CD4-positive, alpha-beta T cell treated with Interleukin-12 subunit alpha and Interleukin-12 subunit beta, for 1 hour (primary cell): Measurements from ENCODE around the gene LIPH.

ENCODE experiments used
- DNase-seq: peaks from one replicate; pipeline ENCODE4 v3.0.0-alpha.2; 2020

Gene LIPH

GRCh38 chr3:185539934-185540333 is 12.5 kb downstream of the LIPH start:
- DNase-seq = no peak

GRCh38 chr3:185537369-185537970 is 14.9 kb downstream of the LIPH start:
- peak; percentile 18 for DNase-seq

DNA sequence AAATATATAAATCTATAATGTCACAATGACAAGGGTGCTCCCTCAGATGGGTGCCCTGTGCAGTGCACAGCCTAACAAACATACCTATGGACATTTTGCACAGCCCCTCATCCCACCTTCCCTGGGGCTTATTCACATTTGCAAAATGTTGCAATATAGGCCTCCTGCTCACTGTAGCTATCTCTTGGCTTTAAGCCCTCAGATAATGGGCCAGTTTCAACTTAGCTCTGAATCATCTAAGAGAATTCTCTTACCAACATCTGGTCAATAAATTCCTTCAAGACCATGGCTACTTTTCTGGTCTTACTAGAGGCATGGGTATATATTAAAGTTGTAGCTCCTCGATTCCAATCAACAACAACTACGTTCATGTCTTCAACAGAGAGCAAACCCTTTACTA is 17.9 kb downstream of the LIPH start:
- DNase-seq = no peak

- no peak for DNase-seq
Measured at GRCh38 chr3:185532901-185533300, 19.5 kb downstream of the LIPH start.

DNA sequence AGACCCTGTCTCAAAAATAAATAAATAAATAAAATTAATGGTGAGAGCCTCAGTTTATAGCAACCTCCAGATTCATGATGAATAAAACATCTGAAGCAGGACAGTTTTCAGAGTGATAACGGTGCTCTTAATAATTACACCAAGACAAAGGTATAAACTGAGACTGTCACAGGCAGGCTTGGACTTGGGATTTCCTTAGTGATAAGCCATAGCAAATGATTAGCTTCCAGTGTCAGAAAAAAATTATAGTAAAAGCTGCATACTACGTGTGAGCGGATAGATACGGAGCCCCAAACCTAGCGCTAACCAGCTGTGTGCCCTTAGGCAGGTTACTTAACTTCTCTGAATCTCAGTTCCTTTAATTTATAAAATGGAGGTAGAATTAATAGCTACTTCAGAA is 21.5 kb downstream of the LIPH start:
- DNase-seq = no peak

DNA sequence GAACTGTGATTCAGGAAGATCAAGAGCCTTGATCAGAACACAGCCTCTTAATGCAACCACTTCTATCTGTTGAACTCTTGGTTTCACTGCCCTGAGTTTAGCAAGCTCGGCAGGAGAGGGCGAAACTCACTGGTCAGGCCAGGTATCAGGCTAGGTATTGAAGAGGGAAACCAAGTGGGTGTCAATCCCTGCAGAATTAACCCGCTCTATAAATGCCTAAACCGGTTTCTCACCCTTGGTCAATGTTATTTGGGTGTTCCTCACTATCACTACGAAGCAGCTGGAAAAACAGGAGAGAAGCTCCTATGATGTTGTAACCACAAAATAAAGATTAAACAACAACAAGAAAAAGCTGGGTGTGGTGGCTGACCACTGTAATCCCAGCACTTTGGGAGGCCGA is 23.9 kb downstream of the LIPH start:
- DNase-seq = no peak

GRCh38 chr3:185527364-185527763 is 25.0 kb downstream of the LIPH start:
- DNase-seq = no peak

GRCh38 chr3:185526349-185526951 is 25.9 kb downstream of the LIPH start:
- no peak for DNase-seq

DNA sequence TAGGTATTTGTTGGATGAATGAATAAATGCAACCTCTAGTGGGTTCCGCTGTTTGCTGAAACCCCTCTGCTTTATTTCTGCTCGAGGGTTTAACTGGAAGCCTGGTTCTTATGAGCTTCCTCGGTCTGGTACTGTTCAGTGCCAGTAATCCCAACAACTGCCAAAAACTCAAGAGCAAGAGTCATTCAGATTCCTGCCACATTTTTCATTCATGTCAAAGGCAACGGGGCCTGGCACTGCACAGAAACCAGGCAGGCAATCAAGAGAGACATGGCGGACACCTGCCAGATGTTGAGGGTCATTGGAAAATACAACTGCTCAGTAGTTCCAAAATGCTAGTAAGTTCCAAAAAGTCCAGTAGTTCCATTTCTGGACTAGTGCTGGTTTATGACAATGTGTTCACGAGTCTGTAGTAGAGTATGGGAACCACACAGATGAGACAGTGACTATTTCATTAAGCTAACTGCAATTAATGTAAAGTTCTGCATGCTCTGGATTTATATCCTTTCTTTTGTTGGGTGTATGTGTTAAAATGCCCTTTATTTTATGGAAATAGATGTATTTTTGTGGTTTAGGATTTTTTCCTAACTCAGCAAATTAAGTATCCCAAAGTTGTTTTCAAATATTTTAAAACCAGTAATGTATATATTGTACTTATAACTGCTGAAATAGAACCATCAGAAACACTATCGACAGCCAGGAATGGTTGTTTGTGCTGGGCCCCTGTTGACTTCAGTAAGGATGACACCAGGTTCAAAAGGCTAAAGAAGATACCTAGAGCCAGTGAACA is 30.8 kb downstream of the LIPH start:
- DNase-seq = no peak

GRCh38 chr3:185519021-185519420 is 33.4 kb downstream of the LIPH start:
- no peak for DNase-seq

DNA sequence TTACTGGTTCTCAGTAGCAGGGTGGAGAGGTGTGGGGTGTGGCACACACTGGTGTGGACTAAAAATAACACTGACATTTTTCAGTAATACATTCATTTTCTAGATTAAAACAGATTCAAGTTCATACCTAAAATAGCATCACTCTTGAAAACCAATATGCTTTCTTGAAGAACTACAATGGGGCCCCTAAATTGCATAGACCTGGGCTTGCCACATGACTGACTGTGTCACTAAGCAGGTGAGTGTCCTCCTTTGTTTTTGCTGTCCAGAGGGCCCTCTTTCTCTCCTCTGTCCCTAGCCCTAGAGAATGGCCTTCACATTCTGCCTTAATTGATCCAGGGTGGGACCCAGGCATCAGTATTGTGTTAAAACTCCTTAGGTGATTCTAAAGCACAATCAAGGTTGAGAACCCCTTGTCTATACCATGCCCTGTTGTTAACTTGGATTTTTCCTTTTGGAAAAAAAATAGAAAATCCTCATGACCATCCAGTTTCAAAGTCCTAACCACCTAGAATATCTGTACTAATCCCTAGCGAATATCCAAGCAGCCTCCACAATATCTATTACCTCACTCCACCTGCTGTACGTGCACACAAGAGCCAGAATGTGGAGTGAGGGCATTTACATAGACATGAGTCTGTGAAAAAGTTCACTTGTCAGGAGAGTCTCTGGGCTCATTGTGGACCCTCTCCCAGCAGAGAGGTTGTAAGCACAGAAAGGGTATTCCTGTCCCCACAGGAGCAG is 34.8 kb downstream of the LIPH start:
- DNase-seq = no peak

- no peak for DNase-seq
Measured at GRCh38 chr3:185511711-185512110, 40.7 kb downstream of the LIPH start.

GRCh38 chr3:185508335-185508991 is 43.9 kb downstream of the LIPH start:
- no peak for DNase-seq

DNA sequence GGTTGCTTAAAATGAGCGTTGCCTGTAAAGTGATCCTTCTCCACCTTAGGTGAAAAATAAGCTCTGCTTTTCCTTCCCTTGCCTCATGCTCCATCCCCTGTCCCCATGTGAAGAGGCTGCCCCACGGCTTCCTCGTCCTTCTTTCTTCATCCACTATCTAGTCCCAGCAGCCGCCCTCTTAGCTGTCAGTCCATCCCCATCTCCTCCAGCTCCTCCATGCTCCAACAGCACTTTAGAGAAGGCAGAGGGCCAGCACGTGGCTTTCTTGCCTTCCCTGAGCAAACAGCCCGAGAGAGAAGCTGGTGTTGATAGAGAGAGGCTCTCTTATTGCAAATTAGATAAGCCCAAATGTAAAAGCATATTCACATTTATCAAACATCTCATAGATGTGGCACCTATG is 44.5 kb downstream of the LIPH start:
- DNase-seq = no peak

DNA sequence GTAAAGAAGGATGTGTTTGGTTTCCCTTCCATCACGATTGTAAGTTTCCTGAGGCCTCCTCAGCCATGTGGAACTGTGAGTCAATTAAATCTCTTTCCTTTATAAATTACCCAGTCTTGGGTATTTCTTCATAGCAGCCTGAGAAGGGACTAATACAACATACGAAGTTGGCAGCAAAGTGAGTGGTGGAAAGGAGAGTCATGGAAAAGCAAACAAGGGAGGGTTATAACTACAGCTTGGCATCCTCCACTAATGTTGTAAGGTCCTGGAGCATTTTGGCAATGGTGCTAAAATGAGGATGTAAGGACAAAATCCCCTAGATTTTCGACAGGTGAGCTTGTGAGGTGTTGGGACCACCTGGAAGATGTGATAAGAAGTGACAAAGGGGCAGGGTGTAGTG is 47.8 kb downstream of the LIPH start:
- DNase-seq = no peak

DNA sequence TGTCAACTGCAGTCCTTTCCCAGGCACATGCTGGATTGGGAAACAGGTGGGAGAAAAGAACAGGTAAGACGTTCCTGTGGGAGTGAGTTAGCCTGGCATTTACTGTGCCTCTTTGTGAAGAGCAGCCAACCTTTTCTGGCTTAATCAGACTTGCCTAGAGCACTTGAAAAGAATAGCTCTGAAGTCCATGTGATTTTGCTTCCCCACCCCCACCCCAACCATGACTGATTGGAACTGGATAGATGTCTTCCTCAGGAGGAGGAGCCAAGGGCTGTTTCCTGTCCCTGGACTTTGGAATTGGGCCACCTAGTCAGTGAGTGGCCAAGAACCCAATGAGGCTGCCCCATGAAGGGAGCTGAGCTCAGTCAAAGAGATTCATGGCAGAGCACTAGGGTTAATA is 48.9 kb downstream of the LIPH start:
- DNase-seq = no peak

GRCh38 chr3:185502987-185503386 is 49.4 kb downstream of the LIPH start:
- DNase-seq = no peak

DNA sequence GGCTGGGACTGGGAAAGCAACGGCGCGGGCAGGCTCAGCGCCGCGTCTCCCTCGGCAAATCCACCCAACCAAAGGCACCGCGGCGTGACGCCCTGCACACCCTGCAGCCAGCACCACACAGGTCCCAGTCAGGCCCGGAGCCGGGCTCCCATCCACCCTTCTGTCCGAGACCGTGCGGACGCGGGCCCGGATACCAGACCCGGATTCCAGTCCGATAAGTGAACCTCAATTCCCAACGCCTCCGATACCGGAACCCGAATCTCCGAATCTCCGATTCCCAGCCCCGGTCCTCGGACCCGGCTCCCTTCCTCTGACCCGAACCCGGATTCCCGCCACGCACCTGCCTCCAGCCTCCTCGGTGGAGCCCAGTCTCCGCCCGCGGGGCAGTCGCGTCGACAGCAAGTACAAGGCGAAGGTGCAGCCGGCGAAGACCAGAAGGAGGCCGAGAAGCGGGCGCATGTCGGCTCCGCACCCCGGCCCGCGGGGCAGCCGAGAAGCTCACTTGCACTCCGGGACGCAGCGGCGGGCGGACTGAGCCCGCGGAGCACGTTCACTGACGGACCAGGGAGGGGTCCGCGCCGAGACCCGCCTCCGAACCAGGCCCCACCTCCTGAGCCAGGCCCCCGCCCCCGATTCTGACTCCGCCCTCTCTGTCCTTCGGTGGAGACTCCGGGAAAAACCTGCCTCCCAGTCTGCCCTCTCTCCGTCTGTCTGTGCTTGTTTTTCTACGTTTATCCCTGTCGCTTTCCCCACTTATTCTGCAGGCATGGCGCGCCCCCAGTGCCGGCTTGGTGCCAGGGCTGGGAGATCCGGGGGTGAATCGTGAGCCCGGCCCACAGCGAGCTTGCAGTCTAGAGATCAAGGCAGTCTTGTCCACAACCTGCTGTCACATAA is 53.6 kb downstream of the LIPH start, which contains the start of gene TMEM41A:
Gene TMEM41A (minus strand): TSS at position 533 of the 894 bp plus-strand sequence. CDS start 74 bp downstream, at position 459.
- peak; percentile 90 for DNase-seq

- DNase-seq = no peak
Measured at GRCh38 chr3:185490241-185490640, 62.1 kb downstream of the LIPH start.

DNA sequence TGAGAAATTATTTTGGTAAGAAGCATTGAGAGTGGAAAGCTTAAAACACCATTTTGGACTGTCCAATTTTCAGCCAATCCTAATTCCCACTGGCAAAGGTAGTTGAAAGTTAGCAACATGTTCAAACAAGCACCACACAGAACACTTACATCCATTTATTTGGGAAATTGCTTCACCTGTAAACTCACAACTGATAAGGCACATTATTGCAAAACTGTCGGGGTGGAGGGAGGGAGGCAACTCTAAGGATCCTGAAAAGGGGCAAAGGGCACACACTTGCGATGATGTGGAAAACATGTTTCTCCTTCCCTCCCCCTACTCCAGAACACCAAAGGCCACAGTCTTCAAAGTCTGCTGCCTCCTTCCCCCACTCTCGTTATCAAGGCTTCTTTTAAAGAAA is 62.9 kb downstream of the LIPH start:
- no peak for DNase-seq

GRCh38 chr3:185488465-185488864 is 63.9 kb downstream of the LIPH start:
- DNase-seq = no peak

DNA sequence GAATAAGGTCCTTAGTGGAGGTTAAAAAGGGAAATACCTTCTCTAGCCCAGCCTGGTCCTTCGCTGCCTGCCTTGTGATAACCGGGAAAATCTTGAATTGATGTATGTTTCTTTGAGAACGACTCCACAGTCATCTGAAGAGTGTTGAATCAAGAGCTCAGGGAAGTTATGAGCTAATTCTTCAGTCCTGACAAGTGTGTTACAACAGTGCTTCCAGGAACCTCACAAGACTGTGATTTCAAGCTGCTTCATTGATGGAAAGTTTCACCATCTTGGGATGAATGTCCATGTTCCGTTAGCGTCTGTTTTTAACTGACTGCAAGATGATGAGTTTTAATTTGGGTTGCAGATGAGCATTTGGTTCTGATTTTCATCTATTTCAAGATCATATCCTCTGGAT is 66.0 kb downstream of the LIPH start:
- DNase-seq = no peak
